Suprapubic skin (tissue), 4 donors: Measurements from ENCODE around the gene CYFIP1. TPM values are rescaled to one million over a fixed set of nuclear protein-coding genes. Genes with fewer than 3 reads are reported as not detected.
A peak's percentile ranks its signal among the peaks of the same experiment; 100 is the strongest.

ENCODE experiments used
- DNase-seq, 2 donors: peaks; one replicate each; pipeline ENCODE4 v3.0.0-alpha.2; 2019; ENCODE audit warnings: low spot score in 2 of 2
- H3K27ac ChIP-seq: fragments of 200-600 bp; sonication (generic); one replicate; pipeline ENCODE4 v1.5.1; 2019
- H3K27me3 ChIP-seq: fragments of 200-600 bp; sonication (generic); one replicate; pipeline ENCODE4 v1.5.1; 2019
- H3K36me3 ChIP-seq: fragments of 200-600 bp; sonication (generic); one replicate; pipeline ENCODE4 v1.5.1; 2019
- H3K4me1 ChIP-seq: fragments of 200-600 bp; sonication (generic); one replicate; pipeline ENCODE4 v1.5.1; 2019
- H3K4me3 ChIP-seq: fragments of 200-600 bp; sonication (generic); one replicate; pipeline ENCODE4 v1.5.1; 2019; ENCODE audit warnings: mild to moderate bottlenecking
- H3K9me3 ChIP-seq: fragments of 200-600 bp; sonication (generic); one replicate; pipeline ENCODE4 v1.5.1; 2019
- EP300 ChIP-seq: sonication (generic); formaldehyde crosslinking; IDR thresholded peaks from one replicate; pipeline ENCODE4 v1.6.1; 2017; ENCODE audit warnings: antibody characterized with exemption
- POLR2A ChIP-seq, 2 donors: fragments of 450-650 bp; IDR thresholded peaks; one replicate each; pipeline ENCODE4 v1.6.1; 2017; ENCODE audit warnings: antibody characterized with exemption in 2 of 2, mild to moderate bottlenecking in 2 of 2, moderate library complexity in 2 of 2
- POLR2AphosphoS5 ChIP-seq, 3 donors: sonication (generic); formaldehyde crosslinking; IDR thresholded peaks; one replicate each; pipeline ENCODE4 v1.6.1; 2017; ENCODE audit warnings: antibody characterized with exemption in 3 of 3
- WGBS: methylation state at CpG from one replicate; pipeline ENCODE4 v1.1.5; 2018; 5-methylcytosine and 5-hydroxymethylcytosine counted together
- total RNA-seq, 4 donors: library from RNA; depleted of rRNA; stranded (reverse); fragments of >200 nt; gene quantifications; one replicate each; pipeline ENCODE4 v1.1.0, GENCODE V29; 2016
- TF ChIP-seq, protein P1 (sequence below), 2 donors: fragments of 200-600 bp in 1 of 2; fragments of 450-650 bp in 1 of 2; sonication (generic) in 1 of 2; IDR thresholded peaks; one replicate each; pipeline ENCODE4 v1.5.1; 2016 to 2019; ENCODE audit warnings: antibody characterized with exemption in 2 of 2, mild to moderate bottlenecking in 1 of 2, moderate library complexity in 1 of 2

The CYFIP1 gene
- total RNA-seq, 4 donors from 2014 or later = 77.5 to 106 (median 99.4) TPM

DNA sequence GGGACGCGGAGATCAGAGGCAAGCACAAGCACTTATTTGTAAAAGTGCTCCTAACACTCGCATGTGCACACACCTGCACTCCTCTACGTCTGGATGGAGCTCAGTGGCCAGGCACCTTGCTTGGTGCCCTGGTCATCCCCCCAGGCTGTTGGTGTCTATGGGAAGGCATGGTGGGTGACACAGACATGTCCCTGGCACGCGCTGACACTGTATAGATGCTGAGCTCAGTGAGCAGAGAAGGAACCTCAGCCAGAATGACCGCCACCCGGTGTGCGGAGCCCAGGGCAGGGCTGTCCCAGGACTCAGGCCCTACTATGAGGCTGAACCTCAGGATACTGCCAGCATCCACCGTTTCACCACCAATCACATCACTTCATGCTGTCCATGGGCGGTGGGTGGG, 77.2 kb downstream of the CYFIP1 start:
- 94% methylated on average over 4 of the region's 11 CpGs for WGBS
- TF ChIP-seq POLR2AphosphoS5 (IDR thresholded peaks at IDR 0.05) (no peak), POLR2A (IDR thresholded peaks at IDR 0.05) (no peak), EP300 (no peak)
- TF ChIP-seq, protein P1, sequence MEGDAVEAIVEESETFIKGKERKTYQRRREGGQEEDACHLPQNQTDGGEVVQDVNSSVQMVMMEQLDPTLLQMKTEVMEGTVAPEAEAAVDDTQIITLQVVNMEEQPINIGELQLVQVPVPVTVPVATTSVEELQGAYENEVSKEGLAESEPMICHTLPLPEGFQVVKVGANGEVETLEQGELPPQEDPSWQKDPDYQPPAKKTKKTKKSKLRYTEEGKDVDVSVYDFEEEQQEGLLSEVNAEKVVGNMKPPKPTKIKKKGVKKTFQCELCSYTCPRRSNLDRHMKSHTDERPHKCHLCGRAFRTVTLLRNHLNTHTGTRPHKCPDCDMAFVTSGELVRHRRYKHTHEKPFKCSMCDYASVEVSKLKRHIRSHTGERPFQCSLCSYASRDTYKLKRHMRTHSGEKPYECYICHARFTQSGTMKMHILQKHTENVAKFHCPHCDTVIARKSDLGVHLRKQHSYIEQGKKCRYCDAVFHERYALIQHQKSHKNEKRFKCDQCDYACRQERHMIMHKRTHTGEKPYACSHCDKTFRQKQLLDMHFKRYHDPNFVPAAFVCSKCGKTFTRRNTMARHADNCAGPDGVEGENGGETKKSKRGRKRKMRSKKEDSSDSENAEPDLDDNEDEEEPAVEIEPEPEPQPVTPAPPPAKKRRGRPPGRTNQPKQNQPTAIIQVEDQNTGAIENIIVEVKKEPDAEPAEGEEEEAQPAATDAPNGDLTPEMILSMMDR (IDR thresholded peaks at IDR 0.05) = no peak
- H3K36me3 ChIP-seq = peaks cover 82% of the 10 kb centered on the region

DNA sequence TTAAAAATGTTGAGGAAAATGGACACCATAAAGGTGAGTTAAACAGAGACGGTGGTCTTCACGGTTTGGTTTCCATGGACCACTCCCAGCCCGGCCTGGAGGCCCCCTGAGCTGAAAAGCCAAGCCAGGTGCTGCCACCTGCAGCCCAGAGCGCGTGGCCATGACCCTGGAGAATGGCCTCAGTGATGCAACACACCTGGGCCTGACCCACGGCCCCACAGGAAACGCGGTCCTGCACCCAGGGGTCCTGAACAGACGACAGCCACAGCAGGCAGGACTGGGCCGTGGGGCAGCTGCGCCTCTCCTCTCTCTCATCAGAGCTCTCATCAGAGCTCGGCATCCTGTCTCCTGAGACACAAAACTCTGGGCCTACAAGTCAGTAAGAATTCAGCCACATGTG, 77.6 kb downstream of the CYFIP1 start:
- WGBS = 88% methylated on average over 11 of the region's 12 CpGs
- DNase-seq = no peak
- Histone ChIP-seq H3K36me3 (peaks cover 82% of the 10 kb centered on the region), H3K4me1 (no peaks in the 10 kb centered on the region), H3K27ac (no peak overlapping the region), H3K9me3 (no peaks in the 10 kb centered on the region), H3K4me3 (no peak overlapping the region), H3K27me3 (no peaks in the 10 kb centered on the region)
- TF ChIP-seq, protein P1 (IDR thresholded peaks at IDR 0.05) = no peak
- TF ChIP-seq EP300 (no peak), POLR2AphosphoS5 (IDR thresholded peaks at IDR 0.05) (no peak), POLR2A (IDR thresholded peaks at IDR 0.05) (no peak)

More for the DNA sequence above, 77.2 kb downstream of the CYFIP1 start:
- no peak overlapping the region for H3K4me3 ChIP-seq
- H3K27me3 ChIP-seq = no peaks in the 10 kb centered on the region
- DNase-seq = no peak
- no peaks in the 10 kb centered on the region for H3K9me3 ChIP-seq
- no peaks in the 10 kb centered on the region for H3K4me1 ChIP-seq
- no peak overlapping the region for H3K27ac ChIP-seq

DNA sequence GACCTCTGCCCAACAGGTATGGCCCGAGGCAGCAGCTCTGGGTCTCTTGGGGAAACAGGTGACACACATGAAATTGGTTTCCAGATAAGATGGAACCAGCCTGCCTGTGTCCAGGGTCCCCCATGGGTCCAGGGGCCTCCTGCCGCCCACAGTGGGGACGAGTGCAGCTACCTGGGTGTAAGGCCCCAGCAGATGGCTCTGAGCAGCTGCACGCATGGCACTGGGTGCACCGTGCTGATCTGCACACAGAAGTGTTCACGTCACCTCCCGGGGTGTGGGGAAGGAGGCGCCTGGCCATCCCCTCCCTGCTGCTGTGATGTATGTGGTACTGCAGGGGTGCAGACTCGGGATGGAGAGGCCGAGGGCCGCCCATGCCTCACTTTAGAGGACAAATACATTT, 78.1 kb downstream of the CYFIP1 start:
- WGBS = 95% methylated on average over 11 of the region's 11 CpGs
- DNase-seq = no peak
- Histone ChIP-seq H3K27me3 (no peaks in the 10 kb centered on the region), H3K27ac (no peak overlapping the region), H3K4me1 (no peaks in the 10 kb centered on the region), H3K36me3 (peaks cover 82% of the 10 kb centered on the region), H3K9me3 (no peaks in the 10 kb centered on the region), H3K4me3 (no peak overlapping the region)
- TF ChIP-seq, protein P1 (IDR thresholded peaks at IDR 0.05) = no peak
- no peak for TF ChIP-seq POLR2AphosphoS5 (IDR thresholded peaks at IDR 0.05)
- TF ChIP-seq POLR2A (IDR thresholded peaks at IDR 0.05) = no peak
- TF ChIP-seq EP300 = no peak

DNA sequence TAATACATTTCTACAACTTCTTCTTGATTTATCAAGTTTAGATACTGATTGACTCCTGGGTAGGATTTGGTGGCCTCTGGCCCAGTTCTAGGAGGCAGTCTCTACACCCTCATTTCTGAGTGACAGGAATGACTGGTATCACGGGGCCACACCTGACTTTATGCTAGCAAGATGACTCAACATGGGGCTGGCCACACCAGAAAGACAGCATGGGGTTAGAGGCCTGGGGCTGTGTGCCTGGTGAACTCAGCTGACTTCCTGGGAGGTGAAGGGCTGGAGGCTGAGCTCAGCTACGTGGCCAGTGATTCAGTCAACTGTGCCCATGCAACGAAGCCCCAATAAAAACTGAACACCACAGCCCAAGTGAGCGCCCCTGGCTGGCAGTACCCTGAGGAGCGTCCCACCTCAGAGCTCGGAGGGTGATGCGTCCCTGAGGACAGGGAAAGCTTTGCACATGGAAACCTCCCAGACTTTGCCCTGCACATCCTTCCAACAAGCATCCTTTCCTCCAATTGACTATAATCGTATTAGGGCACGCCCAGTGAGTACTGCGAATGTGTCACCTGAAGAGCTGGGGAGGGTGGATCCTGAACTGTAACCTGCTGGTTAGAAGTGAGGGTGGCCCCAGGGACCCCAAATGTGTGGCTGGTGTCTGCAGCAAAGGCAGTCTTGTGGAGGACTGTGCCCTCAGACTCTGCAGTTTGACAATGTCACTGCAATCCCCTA, 84.5 kb downstream of the CYFIP1 start:
- Histone ChIP-seq H3K27me3 (no peaks in the 10 kb centered on the region), H3K36me3 (peaks cover 80% of the 10 kb centered on the region), H3K27ac (peak overlapping the region; percentile 14), H3K4me3 (no peak overlapping the region), H3K4me1 (no peaks in the 10 kb centered on the region), H3K9me3 (no peaks in the 10 kb centered on the region)
- no peak for DNase-seq
- TF ChIP-seq POLR2AphosphoS5 (IDR thresholded peaks at IDR 0.05) (no peak), EP300 (no peak)
- 81% methylated on average over 10 of the region's 10 CpGs for WGBS

DNA sequence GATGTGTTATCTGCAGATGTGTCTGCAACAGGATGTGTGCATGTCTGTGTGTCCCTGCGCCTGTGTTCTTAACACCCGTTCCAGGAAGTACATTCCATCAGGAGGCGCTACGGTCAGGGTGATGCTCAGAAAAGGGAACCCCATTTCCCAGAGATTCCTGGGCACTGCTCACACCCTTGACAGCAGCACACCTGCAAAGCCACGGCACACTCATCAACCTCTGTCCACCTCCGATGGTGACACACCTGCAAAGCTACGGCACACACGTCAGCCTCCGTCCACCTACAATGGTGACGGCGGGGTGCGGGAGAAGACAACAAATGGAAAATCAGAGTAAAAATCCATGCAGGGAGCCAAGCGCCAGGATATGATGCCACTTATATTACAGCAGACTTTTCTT, 86.3 kb downstream of the CYFIP1 start:
- H3K36me3 ChIP-seq = peaks cover 72% of the 10 kb centered on the region
- H3K4me3 ChIP-seq = no peak overlapping the region
- no peaks in the 10 kb centered on the region for H3K4me1 ChIP-seq
- DNase-seq = no peak
- TF ChIP-seq POLR2AphosphoS5 (IDR thresholded peaks at IDR 0.05) (no peak), POLR2A (IDR thresholded peaks at IDR 0.05) (no peak), EP300 (no peak)
- TF ChIP-seq, protein P1 (IDR thresholded peaks at IDR 0.05) = no peak
- H3K27ac ChIP-seq = no peak overlapping the region
- no peaks in the 10 kb centered on the region for H3K27me3 ChIP-seq
- 93% methylated on average over 13 of the region's 13 CpGs for WGBS
- no peaks in the 10 kb centered on the region for H3K9me3 ChIP-seq
